PC-3 (cell line): Measurements from ENCODE around the gene IGSF9B. TPM values are rescaled to one million over a fixed set of nuclear protein-coding genes. Genes with fewer than 3 reads are reported as not detected.

Experiments used
- ATAC-seq: fragments of 200-7000 bp; cut with Tn5 transposase; 2 replicates; pipeline ENCODE4 v1.9.1; 2020; ENCODE audit warnings: mild to moderate bottlenecking, moderate library complexity
- BruUV-seq: library from RNA; stranded (reverse); fragments of 400-500 nt; replicated peaks from 2 replicates; lab custom pipeline; 2021; lab: Mats Ljungman, UMichigan
- CTCF ChIA-PET: fragments of 300-600 bp; sonication (Branson Sonifier 250); formaldehyde crosslinking; loops from one replicate; lab custom pipeline; 2022; ENCODE audit warnings: antibody characterized with exemption; lab: Charles Lee
- POLR2A ChIA-PET: fragments of 300-600 bp; sonication (Branson Sonifier 250); formaldehyde crosslinking; loops from one replicate; lab custom pipeline; 2022; ENCODE audit warnings: antibody characterized with exemption; ENCODE audit not compliant: unreplicated experiment; lab: Charles Lee
- DNase-seq: peaks from one replicate; pipeline ENCODE4 v3.0.0-alpha.2; 2015
- H2AFZ ChIP-seq: fragments of 300-600 bp; sonication (generic); 2 replicates; pipeline ENCODE4 v1.6.0; 2016; ENCODE audit warnings: antibody characterized with exemption, low read length
- H3F3A ChIP-seq: fragments of 300-600 bp; sonication (generic); one replicate; pipeline ENCODE4 v1.6.0; 2017; ENCODE audit warnings: antibody characterized with exemption, low read length, control low read depth, mild to moderate bottlenecking; ENCODE audit not compliant: unreplicated experiment
- H3K27ac ChIP-seq: fragments of 300-600 bp; sonication (generic); 2 replicates; pipeline ENCODE4 v1.5.1; 2016; ENCODE audit warnings: mild to moderate bottlenecking, low read length
- H3K27me3 ChIP-seq: fragments of 300-600 bp; sonication (generic); 2 replicates; pipeline ENCODE4 v1.6.1; 2016; ENCODE audit warnings: low read length, mixed read lengths
- H3K36me3 ChIP-seq: fragments of 300-600 bp; sonication (generic); 2 replicates; pipeline ENCODE4 v1.6.1; 2016; ENCODE audit warnings: low read depth, mixed run types, low read length, mixed read lengths
- H3K4me1 ChIP-seq: fragments of 300-600 bp; sonication (generic); 2 replicates; pipeline ENCODE4 v1.5.1; 2016; ENCODE audit warnings: low read length; ENCODE audit not compliant: insufficient read depth
- H3K4me2 ChIP-seq: fragments of 300-600 bp; sonication (generic); 2 replicates; pipeline ENCODE4 v1.6.0; 2016; ENCODE audit warnings: low read length
- H3K4me3 ChIP-seq: fragments of 300-600 bp; sonication (generic); 2 replicates; pipeline ENCODE4 v1.5.1; 2016; ENCODE audit warnings: mild to moderate bottlenecking, low read length, mixed read lengths
- H3K79me2 ChIP-seq: fragments of 300-600 bp; sonication (generic); 2 replicates; pipeline ENCODE4 v1.6.1; 2017; ENCODE audit warnings: low read length, mixed read lengths
- H3K9ac ChIP-seq: fragments of 300-600 bp; sonication (generic); 2 replicates; pipeline ENCODE4 v1.6.0; 2016; ENCODE audit warnings: mild to moderate bottlenecking, low read length
- H3K9me2 ChIP-seq: fragments of 300-600 bp; sonication (generic); replicated peaks from 2 replicates; pipeline ENCODE4 v1.6.1; 2016; ENCODE audit warnings: mixed run types, low read length, mixed read lengths
- H3K9me3 ChIP-seq: fragments of 300-600 bp; sonication (generic); 2 replicates; pipeline ENCODE4 v1.6.1; 2016; ENCODE audit warnings: low read length, mixed read lengths
- H4K20me1 ChIP-seq: fragments of 300-600 bp; sonication (generic); 2 replicates; pipeline ENCODE4 v1.6.1; 2016; ENCODE audit warnings: low read length, mixed read lengths
- EZH2 ChIP-seq: fragments of 300-600 bp; sonication (generic); IDR thresholded peaks from one replicate; pipeline ENCODE4 v1.6.1; 2017; ENCODE audit warnings: antibody characterized with exemption, mild to moderate bottlenecking, low read length; ENCODE audit not compliant: unreplicated experiment
- EZH2phosphoT487 ChIP-seq: fragments of 300-600 bp; sonication (generic); IDR thresholded peaks from 2 replicates; pipeline ENCODE4 v1.6.1; 2018; ENCODE audit warnings: mild to moderate bottlenecking, antibody characterized with exemption, low read length, borderline replicate concordance
- intact Hi-C: fragments of 100-400 bp; cut with micrococcal nuclease; formaldehyde crosslinking; loops from 2 replicates; pipeline ENCODE4 v1.9.0; 2023
- total RNA-seq: library from RNA; depleted of rRNA; stranded (reverse); fragments of >200 nt; gene quantifications from 2 replicates; pipeline ENCODE4 v1.2.3, GENCODE V29; 2014
- TF ChIP-seq, protein P1 (sequence below): fragments of 300-600 bp; sonication (generic); conservative IDR thresholded peaks from 2 replicates; pipeline ENCODE4 v1.5.1; 2017; ENCODE audit warnings: antibody characterized with exemption, low read depth, mild to moderate bottlenecking, low read length

The IGSF9B gene
- total RNA-seq, 1 experiment from 2014 or later = 0.58 TPM

- intact Hi-C loops = no loop called here
- H3K9ac ChIP-seq = no peak overlapping the region
- no peaks in the 10 kb centered on the region for H3K9me2 ChIP-seq
- no peak overlapping the region for H3K4me3 ChIP-seq
- peak overlapping the region; percentile 24; the same call in 1 of the 2 replicates for H3K4me2 ChIP-seq
- BruUV-seq = no TSS peak
- ATAC-seq (no peak), DNase-seq (peak; percentile 25)
- no peaks in the 10 kb centered on the region; the same call in 1 of the 2 replicates for H3K4me1 ChIP-seq
- no peaks in the 10 kb centered on the region for H3K79me2 ChIP-seq
- ChIA-PET POLR2A (no interaction called here), CTCF (no interaction called here)
- H2AFZ ChIP-seq = no peak overlapping the region
- TF ChIP-seq EZH2 = no peak
- no peak for TF ChIP-seq EZH2phosphoT487
- TF ChIP-seq, protein P1, sequence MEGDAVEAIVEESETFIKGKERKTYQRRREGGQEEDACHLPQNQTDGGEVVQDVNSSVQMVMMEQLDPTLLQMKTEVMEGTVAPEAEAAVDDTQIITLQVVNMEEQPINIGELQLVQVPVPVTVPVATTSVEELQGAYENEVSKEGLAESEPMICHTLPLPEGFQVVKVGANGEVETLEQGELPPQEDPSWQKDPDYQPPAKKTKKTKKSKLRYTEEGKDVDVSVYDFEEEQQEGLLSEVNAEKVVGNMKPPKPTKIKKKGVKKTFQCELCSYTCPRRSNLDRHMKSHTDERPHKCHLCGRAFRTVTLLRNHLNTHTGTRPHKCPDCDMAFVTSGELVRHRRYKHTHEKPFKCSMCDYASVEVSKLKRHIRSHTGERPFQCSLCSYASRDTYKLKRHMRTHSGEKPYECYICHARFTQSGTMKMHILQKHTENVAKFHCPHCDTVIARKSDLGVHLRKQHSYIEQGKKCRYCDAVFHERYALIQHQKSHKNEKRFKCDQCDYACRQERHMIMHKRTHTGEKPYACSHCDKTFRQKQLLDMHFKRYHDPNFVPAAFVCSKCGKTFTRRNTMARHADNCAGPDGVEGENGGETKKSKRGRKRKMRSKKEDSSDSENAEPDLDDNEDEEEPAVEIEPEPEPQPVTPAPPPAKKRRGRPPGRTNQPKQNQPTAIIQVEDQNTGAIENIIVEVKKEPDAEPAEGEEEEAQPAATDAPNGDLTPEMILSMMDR = no peak
- no peaks in the 10 kb centered on the region for H4K20me1 ChIP-seq
- no peaks in the 10 kb centered on the region for H3K36me3 ChIP-seq
- peaks cover 22% of the 10 kb centered on the region for H3K27me3 ChIP-seq
- H3F3A ChIP-seq = no peaks in the 10 kb centered on the region
- H3K27ac ChIP-seq = no peak overlapping the region
- H3K9me3 ChIP-seq = no peaks in the 10 kb centered on the region
Observed at GRCh38 chr11:133951327-133952198, 5.2 kb downstream of the IGSF9B start.

GRCh38 chr11:133950874-133951326, 5.9 kb downstream of the IGSF9B start:
- no peak overlapping the region for H3K27ac ChIP-seq
- H3K9me2 ChIP-seq = no peaks in the 10 kb centered on the region
- no peaks in the 10 kb centered on the region for H3F3A ChIP-seq
- no peak for TF ChIP-seq EZH2
- no peak for TF ChIP-seq EZH2phosphoT487
- TF ChIP-seq, protein P1 = no peak
- no peak overlapping the region for H3K4me3 ChIP-seq
- peaks cover 19% of the 10 kb centered on the region for H3K27me3 ChIP-seq
- H4K20me1 ChIP-seq = no peaks in the 10 kb centered on the region
- no peaks in the 10 kb centered on the region for H3K36me3 ChIP-seq
- H3K79me2 ChIP-seq = no peaks in the 10 kb centered on the region
- POLR2A ChIA-PET = no interaction called here
- H3K4me1 ChIP-seq = no peaks in the 10 kb centered on the region; the same call in 1 of the 2 replicates
- CTCF ChIA-PET = no interaction called here
- intact Hi-C loops = no loop called here
- no peak overlapping the region for H3K9ac ChIP-seq
- ATAC-seq (no peak), DNase-seq (no peak)
- no TSS peak for BruUV-seq
- H3K9me3 ChIP-seq = no peaks in the 10 kb centered on the region
- H3K4me2 ChIP-seq = no peak overlapping the region
- H2AFZ ChIP-seq = no peak overlapping the region

GRCh38 chr11:133950421-133950820, 6.3 kb downstream of the IGSF9B start:
- Histone ChIP-seq H3K9ac (no peak overlapping the region), H3K9me2 (no peaks in the 10 kb centered on the region), H3F3A (no peaks in the 10 kb centered on the region), H3K27me3 (peaks cover 17% of the 10 kb centered on the region), H3K4me3 (no peak overlapping the region), H2AFZ (no peak overlapping the region), H3K27ac (no peak overlapping the region), H3K36me3 (no peaks in the 10 kb centered on the region), H3K9me3 (no peaks in the 10 kb centered on the region), H4K20me1 (no peaks in the 10 kb centered on the region), H3K4me1 (no peaks in the 10 kb centered on the region; the same call in 1 of the 2 replicates), H3K4me2 (no peak overlapping the region), H3K79me2 (no peaks in the 10 kb centered on the region)
- ATAC-seq (no peak), DNase-seq (no peak)
- CTCF ChIA-PET = no interaction called here
- intact Hi-C loops = no loop called here
- TF ChIP-seq, protein P1 = no peak
- no peak for TF ChIP-seq EZH2phosphoT487
- no peak for TF ChIP-seq EZH2
- no TSS peak for BruUV-seq
- POLR2A ChIA-PET = no interaction called here
